Esophagus squamous epithelium (tissue), 4 donors: ENCODE results near the gene KLHDC3.

Source experiments
- POLR2A ChIP-seq, 4 donors: fragments of 450-650 bp; IDR thresholded peaks; one replicate each; pipeline ENCODE4 v1.6.1; 2017; ENCODE audit warnings: antibody characterized with exemption in 4 of 4, mild to moderate bottlenecking in 4 of 4, moderate library complexity in 3 of 4
- TF ChIP-seq, protein P1 (sequence below), 6 experiments: fragments of 450-650 bp in 4 of 6; fragments of 200-600 bp in 2 of 6; sonication (generic) in 2 of 6; IDR thresholded peaks; one replicate each; pipeline ENCODE4 v1.5.1; 2016 to 2019; ENCODE audit warnings: antibody characterized with exemption in 6 of 6, mild to moderate bottlenecking in 4 of 6, moderate library complexity in 4 of 6

DNA sequence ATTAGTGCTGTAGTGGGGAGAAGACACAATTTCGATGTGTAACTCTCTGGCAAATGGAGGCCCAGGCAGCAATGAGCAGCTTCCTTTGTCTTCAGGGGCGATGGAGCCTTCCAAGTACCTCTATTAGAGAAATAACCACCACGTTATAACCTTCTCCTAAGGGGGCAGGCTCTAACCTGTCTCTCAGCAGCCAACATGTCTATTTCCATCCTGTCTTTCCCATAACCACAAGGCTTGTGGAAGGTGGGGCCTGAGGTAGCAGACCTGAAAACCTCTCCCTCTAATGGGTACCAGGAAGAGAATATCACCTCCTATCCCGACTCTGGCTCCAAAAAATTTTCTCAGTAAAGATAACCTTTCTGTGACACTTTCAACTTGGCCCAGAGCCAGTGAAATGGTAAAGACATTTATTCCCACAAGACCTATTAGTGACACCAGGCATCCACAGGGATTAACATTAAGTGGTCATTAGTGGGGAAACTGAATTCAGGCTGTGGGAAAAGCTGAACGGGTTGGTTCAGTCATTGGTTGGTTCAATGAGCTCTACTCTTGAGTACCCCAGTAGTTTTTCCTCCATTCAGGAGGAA, 39.0 kb upstream of the KLHDC3 start:
- no peak for TF ChIP-seq POLR2A (IDR thresholded peaks at IDR 0.05)
- TF ChIP-seq, protein P1, sequence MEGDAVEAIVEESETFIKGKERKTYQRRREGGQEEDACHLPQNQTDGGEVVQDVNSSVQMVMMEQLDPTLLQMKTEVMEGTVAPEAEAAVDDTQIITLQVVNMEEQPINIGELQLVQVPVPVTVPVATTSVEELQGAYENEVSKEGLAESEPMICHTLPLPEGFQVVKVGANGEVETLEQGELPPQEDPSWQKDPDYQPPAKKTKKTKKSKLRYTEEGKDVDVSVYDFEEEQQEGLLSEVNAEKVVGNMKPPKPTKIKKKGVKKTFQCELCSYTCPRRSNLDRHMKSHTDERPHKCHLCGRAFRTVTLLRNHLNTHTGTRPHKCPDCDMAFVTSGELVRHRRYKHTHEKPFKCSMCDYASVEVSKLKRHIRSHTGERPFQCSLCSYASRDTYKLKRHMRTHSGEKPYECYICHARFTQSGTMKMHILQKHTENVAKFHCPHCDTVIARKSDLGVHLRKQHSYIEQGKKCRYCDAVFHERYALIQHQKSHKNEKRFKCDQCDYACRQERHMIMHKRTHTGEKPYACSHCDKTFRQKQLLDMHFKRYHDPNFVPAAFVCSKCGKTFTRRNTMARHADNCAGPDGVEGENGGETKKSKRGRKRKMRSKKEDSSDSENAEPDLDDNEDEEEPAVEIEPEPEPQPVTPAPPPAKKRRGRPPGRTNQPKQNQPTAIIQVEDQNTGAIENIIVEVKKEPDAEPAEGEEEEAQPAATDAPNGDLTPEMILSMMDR (IDR thresholded peaks at IDR 0.05): no peak
